ENCODE data around the gene CENPE.

GRCh38 chr4:103136671-103137445, 61.3 kb downstream of the CENPE start:
- TF ChIP-seq CTCF (IDR thresholded peaks at IDR 0.05): no peak
- no peak for TF ChIP-seq EZH2 (IDR thresholded peaks at IDR 0.05; ENCODE audit: borderline replicate concordance, insufficient read depth, low read depth, low read length, poor library complexity, severe bottlenecking)

Data from B cell (primary cell).